IPS DF 19.7 (cell line): Measurements from ENCODE around the gene SFMBT2.
"Not testable (repeated sequence)": the region's sequence is repeated elsewhere in the genome, so short reads cannot be mapped to it uniquely, and the experiment has no call there.

Source experiments
- DNase-seq: peaks from one replicate; pipeline ENCODE4 v3.0.0-alpha.2; 2013; ENCODE audit warnings: low read depth, low spot score

SFMBT2 gene

DNA sequence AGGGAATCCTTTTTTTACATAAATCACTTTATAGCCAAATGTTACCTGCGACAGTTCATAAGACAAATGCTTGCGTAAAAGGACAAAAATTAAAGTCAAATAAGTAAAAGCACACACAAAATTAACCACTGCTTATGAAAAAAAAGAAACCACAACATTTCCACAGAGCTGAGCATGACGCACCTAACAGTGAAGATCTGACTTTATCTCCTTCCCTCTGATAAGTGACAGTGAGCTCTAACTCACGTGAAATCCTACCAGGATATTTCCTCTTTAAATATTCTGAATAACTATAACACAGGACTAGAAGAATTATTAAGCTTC, 225.5 kb downstream of the SFMBT2 start:
- no peak for DNase-seq

DNA sequence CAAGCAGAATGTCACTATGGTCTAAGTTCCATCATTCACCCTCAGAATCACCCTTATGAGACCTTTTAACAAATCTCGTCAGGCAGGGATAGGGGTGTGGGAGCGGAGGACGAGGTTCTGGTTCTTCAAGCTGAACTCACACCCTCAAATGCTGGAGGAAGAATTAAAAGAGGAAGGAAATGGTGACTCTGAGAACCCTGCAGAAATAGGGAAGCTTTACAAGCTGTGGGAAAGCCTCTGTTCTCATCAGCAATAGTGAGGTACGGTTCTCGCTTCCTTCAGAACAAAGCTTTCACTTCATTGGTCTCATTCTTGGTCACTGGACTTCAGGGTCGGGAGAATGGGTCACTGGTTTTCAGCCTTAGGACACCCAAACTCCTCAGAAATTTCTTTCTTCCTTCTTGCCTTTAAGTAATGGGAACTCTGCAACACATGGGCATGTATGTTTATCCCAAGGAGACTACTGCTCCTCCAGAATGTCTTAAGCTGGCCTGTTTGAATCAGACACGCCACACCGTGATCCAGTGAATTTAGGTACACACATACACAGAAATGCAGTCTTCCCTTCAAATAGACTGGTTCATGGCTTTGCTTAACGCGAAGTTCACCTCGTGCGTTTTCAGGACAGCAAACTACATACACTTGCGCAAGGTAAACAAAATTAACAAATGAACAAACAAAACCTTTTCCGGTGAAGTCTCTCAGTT, 226.0 kb downstream of the SFMBT2 start:
- DNase-seq, result no peak

DNA sequence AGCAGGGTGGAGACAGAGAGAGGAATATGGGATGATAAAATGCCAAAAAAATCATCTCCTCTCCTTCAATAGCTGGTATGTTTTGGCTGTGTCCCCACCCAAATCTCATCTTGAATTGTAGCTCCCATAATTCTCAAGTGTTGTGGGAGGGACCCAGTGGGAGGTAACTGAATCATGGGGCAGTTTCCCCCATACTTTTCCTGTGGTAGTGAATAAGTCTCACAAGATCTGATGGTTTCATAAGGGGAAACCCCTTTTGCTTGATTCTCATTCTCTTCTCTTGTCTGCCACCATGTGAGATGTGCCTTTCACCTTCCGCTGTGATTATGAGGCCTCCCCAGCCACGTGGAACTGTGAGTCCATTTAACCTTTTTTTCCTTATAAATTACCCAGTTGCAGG, 226.7 kb downstream of the SFMBT2 start:
- not testable (repeated sequence) for DNase-seq

DNA sequence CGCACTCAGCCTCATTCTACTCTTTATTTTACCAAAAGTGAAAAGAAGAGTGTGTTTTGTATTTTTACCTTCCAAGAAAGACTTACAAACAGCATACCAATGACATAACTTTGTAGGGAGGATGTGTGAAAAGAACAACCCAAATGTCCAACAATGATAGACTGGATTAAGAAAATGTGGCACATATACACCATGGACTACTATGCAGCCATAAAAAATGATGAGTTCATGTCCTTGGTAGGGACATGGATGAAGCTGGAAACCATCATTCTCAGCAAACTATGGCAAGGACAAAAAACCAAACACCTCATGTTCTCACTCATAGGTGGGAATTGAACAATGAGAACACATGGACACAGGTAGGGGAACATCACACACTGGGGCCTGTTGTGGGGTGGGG, 228.5 kb downstream of the SFMBT2 start:
- DNase-seq, result not testable (repeated sequence)

DNA sequence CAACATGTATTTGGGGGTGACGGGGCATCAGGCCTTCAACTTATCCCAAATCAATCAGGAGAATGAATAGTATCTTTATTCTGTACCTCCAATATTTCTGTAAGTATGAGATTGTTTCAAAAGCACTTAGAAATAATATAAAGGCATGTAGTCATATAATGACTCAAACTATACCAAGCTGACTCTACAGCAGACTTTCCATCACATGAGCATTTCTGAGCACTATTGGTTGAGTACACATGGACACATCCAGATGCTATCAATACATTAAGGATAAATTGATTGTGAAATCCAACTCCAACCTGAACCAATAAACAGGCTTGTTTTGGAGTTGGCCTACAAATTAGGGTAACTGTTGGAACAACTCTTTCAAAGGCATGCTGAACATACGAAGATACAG, 229.4 kb downstream of the SFMBT2 start:
- DNase-seq, result no peak

DNA sequence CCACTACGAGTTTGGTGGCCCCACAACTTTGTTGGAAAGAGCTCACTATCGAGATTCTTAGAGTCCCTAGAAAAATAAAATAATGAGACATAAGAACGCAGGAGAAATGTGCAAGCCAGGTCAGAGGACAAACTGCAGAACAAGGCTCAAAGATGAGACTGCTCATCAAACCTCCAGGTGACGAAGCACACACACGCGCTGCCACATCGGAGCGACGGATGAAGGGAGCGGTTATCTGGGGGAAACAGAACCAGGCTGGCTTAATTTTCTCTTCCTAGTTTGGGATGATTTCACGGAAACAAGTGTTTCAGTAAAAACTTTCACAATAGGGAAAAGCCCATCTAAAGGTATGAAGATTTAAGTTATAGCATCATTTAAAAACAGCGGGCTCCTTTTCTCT, 231.3 kb downstream of the SFMBT2 start:
- DNase-seq, result no peak

DNA sequence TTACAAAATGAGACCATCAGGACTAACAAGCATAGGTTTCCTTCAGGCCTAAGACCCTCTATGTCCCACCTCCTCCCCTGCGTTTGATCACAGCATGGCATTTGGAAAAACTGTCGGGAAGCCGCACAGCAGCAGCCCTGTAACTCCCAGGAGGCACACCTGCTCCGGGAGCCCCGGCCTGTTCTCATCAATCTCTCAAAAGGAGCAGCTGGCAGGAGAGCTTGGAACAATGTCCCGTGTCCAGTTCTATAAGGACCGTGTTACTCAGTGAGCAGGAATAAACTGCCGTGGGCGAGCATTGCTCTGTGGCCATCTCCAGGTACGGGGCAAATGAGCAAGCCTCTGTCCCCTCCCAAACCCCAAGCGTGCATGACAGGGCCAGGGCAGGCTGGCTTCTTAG, 236.9 kb downstream of the SFMBT2 start:
- DNase-seq, result no peak

DNA sequence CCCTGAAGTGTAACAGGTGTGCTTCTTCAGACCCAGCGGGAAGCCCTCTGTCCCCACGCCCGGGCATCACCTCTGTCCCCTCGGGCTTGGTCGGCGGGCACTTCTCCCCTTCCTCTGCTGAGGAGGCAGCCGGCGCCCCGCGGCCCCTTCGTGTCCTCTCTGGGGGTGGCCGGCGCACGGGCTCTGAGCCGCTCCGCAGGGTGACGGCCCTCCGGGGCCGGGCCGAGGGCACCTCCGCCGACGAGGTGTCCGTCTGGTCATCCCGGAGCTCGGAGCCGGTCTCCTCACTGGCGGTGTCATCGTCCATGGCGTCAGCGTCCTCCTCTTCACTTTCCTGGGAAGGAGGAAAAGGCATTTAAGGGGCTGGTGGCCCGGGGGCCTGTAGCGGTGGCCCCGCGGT, 239.0 kb downstream of the SFMBT2 start:
- DNase-seq, result no peak

DNA sequence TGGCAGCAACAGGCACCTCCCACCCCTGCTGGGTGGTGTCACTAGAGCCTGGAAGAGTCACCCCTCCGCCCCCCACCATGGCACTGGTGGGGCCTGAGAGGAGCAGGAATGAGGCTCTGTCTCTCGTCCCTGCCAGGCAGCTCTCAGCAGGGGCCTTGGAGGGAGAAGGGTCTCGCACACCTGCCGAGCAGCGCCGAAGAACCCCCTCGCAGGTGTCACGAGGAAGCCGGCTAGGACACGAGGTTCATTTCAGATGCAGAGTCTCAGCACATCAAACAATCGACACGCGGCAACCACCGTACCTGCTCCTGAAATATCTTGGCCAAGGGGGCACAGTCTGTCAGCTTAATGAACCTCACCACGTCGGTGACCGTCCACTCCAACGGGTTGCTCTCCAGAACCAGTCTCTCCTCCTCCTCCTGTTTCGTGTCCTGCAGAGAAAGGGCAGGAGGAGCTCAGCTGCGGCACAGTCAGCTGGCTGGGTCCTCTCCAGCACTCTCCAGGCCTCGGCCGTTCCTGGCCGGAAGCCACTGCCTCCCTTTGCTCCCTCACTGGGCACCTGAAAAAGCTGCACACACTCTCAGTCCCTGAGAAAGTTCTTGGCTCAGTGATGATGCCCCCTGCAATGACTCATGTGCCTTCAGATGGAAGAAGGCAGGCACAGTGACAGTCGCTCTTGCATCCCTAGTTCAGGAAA, 240.1 kb downstream of the SFMBT2 start:
- no peak for DNase-seq

DNA sequence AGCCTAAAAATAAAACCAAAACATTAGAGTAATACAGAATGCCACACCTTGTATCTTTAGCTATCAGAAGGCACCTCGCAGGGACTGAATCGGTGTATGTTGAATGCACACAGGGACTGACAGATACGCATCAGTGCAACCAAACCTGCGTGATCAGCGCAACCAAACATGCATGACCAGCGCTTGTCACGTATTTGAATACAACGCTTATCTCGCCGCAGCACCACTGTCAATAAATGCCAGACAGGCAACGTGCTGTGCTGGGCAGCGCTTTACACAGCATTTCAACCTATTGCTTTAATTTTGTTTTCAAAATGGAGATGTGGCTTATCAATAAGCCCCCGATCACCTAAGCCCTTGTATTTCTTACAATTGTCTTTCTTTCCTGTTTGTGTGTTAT, 242.4 kb downstream of the SFMBT2 start:
- no peak for DNase-seq

DNA sequence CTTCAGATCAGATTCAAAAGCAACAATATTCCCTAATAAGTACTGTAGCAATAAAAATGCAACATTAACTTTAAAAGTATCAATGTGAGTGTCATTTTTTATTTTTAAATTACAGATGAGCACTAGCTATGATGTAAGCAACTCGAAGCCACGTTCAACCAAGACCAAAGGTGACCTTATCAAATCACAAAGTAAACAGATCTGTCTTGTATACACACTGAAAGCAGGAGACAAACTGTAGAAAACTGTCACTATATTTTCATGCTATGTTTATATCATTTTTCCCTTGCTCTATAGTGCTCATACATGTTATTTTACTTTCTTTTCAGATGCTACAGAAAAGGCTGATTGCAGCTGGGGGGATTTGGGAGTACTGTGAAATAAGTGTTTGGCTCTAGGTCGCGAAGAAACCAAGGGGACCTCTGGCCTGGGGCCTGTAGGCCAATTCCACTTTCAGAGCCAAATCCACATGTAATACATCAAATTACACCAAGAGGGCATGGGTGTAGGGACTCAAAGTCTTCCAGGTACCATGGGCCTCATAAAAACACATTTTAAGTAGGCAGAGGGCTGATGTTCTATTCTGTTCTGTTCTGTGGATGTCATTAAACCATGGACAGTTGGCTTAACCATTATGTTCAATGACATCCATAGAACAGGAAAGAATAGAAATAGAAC, 245.2 kb downstream of the SFMBT2 start:
- no peak for DNase-seq

DNA sequence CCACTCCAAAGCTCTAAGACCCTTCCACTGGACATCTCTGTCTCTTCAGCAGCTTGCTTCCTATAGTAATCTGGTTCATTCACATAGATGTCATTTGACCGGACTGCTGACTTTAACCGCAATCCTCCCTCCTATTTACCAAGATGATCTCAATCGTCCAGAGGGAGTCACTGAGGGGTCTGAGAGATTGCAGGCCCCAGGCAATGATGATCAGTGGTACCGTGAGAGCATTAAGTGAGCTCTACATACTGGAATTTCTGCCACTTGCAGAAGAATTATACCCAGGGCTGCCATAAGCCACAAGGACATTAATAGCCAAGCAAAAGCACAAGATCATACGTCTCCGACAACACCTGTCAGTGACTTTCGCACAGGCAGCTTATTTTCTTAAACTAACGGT, 245.9 kb downstream of the SFMBT2 start:
- no peak for DNase-seq

DNA sequence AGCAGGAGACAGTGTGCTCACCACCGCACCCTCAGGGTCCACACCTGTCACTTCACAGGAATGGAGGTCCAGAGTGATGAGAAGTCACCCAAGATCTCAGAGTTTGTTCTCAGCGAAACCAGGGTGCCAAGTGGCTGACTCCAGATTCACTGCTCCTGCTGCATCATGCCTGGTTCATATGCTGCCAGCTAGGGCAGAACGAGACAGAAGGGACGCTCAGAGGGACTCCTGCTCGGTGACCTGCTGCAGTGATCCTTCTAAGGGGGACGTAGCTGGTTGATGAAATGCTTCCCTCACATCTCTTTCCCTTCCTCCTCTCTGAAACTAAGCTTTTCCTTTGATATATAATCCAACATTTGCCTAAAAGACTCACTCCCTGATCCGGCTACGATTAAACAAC, 248.5 kb downstream of the SFMBT2 start:
- no peak for DNase-seq

DNA sequence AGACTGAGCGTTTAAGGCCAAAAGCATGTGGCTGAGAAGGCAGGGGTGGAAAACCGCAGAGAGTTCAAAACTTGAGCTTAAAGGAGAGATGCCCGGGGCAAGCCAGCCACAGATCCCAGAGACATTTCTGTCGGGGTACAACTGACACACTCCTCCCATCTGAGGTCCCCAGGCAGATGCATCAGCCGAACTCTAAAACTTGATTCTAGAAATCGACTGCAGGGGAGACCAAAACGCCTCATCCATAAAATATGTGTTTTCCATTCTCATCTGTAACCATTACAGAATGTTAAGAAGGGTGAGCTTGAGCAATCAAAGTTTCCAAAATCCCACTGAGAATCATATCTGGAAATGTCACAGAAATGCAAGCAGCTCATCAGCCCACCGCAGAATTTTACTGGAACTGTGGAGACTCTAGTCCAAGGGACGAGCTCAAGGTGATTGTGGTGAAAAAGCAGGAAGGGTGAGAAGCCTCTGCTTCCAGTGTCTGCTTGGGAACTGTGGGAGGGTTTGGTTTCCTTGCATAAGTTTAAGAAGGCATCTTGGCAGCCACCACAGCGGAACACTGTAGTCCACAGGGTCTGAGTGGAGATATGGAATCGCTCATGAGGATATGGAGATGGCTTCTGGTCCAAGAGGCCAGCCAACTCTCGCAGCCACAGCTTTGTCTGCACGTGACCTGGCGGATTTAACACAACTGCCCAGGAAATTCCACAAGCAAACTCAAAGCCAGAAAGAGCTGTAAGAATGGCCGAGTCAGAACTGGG, 249.2 kb downstream of the SFMBT2 start:
- no peak for DNase-seq

DNA sequence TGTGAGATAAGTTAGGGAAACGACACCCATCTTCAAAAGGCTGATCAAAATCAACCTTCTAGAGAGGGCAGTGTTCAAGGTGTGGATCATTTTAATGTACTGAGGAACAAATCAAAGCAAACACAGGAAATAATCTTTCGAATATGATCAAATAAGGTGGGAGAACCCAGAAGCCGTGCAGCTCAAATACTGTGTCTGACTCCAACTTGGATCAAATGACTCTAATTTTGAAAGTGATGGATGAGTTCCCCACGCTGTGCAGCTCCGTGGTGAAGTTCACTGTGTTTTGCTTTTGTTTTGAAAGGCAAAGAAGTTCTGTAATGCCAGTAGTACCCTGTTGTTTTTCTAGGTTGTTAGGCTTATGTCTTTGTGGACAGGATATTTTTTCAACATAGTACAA, 250.9 kb downstream of the SFMBT2 start:
- DNase-seq, result no peak

DNA sequence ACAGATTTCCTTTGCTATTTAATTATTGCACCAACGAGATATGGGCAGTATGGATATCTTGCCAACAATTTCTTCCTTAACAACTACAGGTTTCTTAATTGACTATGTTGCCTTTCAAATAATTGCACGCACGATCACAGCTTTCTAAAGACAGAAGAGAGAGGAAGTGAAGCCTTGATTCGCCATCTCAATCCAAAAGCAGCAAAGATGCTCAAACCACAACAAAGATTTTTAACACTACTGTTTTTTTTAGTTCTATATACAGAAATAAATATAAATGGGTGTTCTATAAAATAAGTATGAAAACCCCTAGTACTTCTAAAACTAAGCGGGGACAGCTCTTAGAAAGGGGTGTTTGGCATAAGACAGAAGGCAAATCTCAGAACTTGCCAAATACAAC, 251.3 kb downstream of the SFMBT2 start:
- DNase-seq, result no peak

DNA sequence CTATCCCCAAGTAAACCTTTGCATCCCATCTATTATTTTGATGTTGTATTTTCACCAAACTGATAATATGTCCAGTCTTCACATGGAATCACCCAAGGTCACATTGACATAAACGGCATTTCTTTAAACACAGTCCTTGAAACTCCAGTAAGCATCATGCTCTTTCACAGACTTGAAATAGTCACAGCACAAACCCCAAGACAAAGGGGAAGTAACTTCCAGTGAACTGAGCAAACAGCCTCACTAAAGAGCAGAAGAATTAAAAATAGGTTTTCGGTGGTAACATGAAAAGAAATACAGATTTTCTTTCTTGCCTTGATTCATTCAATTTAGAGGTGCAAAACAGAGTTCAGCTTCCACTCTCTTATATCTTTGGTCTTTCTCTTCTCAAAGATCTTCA, 253.7 kb downstream of the SFMBT2 start:
- no peak for DNase-seq

DNA sequence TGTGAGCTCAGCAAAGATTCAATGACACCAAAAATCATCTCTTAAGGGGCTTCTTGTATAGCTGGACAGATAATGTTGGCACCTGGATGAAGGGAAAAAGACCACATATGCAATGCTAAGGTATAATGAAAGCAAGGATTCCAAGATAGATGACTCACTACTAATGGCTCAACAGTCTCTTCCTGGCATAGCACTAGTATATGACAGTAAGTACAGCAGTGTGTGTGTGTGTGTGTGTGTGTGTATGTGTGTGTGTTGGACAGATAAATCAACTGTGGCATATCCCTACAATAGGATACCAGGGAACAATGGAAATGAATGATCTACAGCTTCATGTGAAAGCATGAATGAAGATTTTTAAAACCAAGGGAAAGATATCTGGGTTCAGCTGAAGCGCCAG, 257.1 kb downstream of the SFMBT2 start:
- no peak for DNase-seq

DNA sequence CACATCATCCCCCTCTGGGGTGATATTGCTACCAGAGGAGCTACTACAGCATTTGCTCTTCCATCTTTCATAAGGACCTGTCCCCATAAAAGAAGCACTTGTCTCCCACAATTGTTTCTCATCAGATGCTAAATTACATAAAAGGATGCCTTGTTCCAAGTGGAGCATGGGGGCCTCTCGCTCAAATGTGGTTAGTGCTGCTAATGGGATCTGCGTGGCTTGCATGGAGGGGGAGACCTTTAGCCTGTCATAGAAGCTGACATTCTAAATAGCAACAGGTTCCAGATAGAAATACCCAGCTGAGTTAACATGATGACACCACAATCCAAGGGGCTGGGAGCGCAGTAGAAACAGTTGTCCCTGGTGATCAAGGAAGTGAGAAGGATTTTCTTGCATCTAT, 257.9 kb downstream of the SFMBT2 start:
- no peak for DNase-seq

DNA sequence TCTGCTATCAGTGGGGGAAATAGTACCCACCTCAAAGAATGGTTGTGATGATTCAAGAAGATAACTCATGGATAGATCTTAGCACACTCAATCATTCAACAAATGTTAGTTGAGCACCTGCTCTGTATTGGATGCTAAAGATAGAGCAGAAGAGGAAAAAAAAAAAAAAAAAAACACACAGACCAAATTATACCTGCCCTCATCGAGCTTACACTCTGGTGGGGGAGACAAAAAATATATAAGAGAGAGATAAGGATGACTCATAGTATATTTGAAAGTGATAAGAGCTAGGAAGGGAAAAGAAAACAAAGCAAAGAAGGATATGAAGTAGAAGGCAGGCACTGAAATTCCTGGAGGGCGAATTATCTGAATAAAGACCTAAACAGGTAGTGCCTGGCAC, 258.5 kb downstream of the SFMBT2 start:
- no peak for DNase-seq

DNA sequence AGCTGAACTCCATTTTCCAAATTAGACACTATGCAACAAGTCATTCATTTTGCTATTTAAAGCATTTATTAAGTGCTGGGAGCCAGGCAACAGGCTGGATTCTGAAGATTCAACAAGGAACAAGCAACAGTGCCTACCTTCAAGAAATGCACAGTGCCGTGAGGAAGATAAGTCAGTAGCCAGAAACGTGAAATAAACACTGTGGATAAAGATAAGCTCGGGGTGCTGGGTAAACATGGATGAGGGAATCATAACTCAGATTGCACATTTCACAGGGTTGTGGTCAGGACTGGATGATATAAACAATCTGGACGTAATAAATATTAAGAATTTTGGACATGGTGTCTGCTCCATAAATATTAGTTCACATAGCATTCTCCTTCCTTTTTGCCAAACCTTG, 259.3 kb downstream of the SFMBT2 start:
- no peak for DNase-seq

DNA sequence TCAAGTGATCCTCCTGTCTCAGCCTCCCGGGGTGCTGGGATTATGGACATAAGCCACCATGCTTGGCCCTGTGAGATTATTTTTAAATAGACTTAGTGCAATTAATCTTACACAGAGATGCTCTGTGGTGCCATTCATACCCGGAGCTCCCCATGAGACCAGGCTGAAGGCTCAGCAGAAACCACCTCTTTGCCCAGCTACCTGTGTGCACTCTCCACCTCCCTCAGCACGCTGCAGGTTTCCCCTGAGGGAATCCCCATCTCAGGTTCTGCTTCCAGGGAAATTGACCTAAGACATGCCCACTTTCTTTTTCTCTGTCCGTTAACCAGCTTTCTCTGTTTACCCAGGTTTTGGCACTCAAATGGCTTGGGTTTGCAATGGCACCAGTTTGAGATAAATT, 260.5 kb downstream of the SFMBT2 start:
- DNase-seq, result no peak
